ENCODE results near the gene RAB3A.

GRCh38 chr19:18160493-18160970, 43.3 kb downstream of the RAB3A start:
- no peak for TF ChIP-seq CTCF (IDR thresholded peaks at IDR 0.05)
- TF ChIP-seq EP300 (IDR thresholded peaks at IDR 0.05): no peak
- TF ChIP-seq POLR2AphosphoS5 (IDR thresholded peaks at IDR 0.05): no peak

Data from upper lobe of left lung (tissue), 4 donors.